GM21723 (cell line): ENCODE results near the gene GPRC5A.
"Not testable (repeated sequence)": the region's sequence is repeated elsewhere in the genome, so short reads cannot be mapped to it uniquely, and the experiment has no call there.

Experiments
- ATAC-seq: cut with Tn5 transposase; IDR thresholded peaks from one replicate; pipeline ENCODE4 v1.9.1; 2021; ENCODE audit warnings: mild to moderate bottlenecking, moderate library complexity; ENCODE audit not compliant: unreplicated experiment

Gene GPRC5A

DNA sequence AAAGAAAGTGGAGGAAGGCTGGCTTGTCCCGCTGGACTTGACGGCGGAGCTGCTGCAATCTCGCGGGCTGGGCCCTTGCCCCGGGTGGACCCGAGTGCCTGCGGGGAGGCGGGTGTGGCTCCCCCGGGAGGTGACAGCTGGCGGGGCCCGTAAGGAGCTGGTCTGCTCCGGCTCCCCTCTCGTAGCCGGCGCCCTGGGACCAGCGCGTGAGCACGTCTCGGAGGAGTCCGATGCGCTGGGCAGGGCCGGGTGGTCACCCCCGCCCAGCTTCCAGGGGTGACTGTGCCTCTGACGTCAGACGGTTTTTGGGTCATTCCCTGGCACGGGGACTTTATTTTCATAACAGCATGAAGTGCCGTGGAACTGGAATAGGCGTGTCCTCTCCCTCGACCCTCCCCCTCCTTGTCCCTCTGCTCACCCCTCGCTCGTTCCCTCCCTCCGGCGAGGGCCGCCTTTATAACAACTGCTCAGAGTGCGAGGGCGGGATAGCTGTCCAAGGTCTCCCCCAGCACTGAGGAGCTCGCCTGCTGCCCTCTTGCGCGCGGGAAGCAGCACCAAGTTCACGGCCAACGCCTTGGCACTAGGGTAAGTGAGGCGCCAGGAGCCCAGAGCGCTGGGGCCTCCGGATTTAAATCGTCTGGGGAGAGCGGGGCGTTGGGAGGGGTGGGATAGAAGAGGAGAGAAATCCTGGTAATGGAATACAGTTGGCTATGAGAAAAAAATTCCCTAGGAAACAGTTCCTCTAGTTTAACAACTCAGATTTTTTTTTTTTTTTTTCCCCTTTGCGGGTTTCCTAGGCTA, at the start of gene GPRC5A:
GPRC5A (plus strand) TSS at position 483 of the 801 bp plus-strand sequence. CDS start 16,688 bp downstream, outside the sequence.
- ATAC-seq, result no peak

DNA sequence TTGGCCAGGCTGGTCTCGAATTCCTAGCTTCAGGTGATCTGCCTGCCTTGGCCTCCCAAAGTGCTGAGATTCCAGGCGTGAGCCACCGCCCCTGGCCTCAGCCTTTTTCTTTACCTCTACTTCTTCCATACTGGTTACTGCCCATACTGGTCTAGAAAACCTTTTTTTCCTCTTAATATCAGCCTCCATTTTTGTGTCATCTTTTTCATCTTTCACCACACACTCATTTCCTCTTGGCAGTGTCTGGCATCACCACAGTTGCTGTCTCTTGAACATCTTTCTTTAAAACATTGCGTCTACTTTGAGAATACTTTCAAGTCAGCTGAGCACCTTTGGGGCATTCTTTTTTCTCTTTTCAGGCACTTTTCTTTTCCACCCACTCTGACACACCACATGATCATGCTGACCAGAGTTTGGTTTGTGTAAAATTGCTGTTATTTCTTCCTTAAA, 45.5 kb upstream of the GPRC5A start:
- no peak for ATAC-seq

DNA sequence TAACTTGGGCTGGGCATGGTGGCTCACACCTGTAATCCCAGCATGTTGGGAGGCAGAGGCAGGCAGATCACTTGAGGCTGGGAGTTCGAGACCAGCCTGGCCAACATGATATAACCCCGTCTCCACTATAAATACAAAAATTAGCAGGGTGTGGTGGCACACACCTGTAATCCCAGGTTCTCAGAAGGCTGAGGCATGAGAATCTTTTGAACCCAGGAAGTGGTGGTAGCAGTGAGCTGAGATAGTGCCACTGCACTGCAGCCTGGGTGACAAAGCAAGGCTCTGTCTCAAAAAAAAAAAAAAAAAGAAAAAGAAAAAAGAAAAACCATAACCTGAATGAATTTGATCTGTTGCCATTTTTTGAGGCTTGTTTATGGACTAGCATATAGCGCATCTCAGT, 44.6 kb upstream of the GPRC5A start:
- not testable (repeated sequence) for ATAC-seq

DNA sequence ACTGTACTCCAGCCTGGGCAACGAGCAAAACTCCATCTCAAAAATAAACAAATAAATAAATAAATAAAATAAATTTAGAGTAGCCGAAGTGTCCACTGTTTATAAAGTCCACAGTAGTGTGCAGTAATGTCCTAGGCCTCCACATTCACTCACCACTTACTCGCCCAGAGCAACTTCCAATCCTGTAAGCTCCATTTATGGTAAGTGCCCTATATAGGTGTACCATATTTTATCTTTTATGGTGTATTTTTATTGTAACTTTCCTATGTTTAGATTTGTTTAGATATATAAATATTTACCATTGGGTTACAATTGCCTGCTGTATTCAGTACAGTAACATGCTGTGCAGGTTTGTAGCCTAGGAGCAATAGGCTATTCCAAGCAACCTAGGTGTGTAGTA, 37.9 kb upstream of the GPRC5A start:
- ATAC-seq, result no peak

- no peak for ATAC-seq
Observed at GRCh38 chr12:12859690-12860089, 31.7 kb upstream of the GPRC5A start.

DNA sequence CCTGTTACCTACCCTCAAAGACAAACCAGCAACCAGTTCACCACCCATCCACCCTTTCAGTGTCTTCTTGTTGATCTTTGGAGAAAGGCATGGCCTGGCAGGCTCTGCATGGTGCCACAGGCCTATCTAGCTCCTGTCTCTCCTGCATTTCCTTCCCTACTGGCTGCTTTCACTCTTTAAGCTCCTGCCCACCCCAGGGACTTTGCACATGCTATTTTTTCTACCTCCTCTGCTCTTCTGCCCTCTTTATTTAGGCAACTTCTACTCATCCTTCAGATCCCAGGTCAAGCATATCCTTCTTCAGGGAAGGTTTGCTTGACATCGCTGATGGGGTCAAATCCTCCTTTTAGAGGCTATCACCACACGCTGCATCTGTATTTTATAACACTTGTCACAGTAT, 27.1 kb upstream of the GPRC5A start:
- no peak for ATAC-seq

DNA sequence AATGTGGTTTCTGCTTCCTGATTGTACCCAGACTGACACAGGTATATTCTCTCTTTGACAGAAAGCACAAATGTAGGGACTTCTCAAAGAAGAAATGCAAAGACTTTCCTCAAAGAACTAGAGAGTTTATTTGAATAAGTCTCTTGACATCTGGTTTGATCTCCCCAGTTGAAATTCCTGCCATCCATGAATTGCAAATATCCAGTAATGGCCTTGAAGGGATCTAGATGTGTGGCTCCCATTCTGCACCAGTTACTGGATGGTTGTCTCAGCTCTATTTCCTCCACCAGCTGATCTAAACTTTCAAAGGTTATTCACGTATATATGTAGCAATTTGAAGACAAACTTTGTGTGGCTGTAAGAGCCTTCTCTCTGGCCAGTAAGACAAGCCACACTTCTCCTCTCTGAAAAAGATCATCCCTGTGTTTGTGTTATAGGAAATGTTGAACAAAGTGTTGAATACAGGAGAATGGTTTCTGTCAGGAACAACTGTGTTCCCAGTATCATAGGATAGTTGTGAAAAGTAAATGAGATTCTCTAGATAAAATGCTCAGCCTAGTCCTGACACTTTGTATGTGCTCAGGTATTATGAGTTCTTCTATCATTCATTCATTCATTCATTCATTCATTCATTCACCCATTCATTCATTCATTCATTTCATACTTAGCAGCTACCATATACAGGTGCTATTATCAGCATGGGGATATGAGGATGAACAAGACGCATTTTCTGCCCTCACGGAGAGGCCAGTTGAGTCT, 22.7 kb upstream of the GPRC5A start:
- no peak for ATAC-seq

GRCh38 chr12:12870465-12870864, 20.9 kb upstream of the GPRC5A start:
- no peak for ATAC-seq

DNA sequence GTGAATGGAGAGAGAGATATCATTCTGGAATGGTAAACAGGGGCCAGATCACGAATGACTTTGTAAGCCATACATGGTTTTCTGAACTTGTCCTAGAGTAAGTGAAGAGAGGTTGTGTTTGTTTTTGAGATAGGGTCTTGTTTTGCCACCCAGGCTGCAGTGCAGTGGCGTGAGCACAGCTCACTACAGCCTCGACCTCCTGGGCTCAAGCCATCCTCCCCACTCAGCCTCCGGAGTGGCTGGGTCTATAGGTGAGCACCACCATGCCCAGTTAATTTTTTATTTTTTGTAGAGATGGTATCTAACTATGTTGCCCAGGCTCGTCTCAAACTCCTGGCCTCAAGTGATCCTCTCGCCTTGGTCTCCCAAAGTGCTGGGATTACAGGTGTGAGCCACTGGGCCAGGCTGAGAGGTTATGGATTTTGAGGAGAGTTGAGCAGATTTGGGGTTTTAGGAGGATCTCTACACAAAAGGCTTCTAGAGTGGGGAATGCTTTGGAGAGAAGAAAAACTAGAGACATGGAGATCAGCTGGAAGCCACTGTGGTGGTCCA, 19.7 kb upstream of the GPRC5A start:
- no peak for ATAC-seq

- no peak for ATAC-seq
Observed at GRCh38 chr12:12872139-12872933, 19.0 kb upstream of the GPRC5A start.

DNA sequence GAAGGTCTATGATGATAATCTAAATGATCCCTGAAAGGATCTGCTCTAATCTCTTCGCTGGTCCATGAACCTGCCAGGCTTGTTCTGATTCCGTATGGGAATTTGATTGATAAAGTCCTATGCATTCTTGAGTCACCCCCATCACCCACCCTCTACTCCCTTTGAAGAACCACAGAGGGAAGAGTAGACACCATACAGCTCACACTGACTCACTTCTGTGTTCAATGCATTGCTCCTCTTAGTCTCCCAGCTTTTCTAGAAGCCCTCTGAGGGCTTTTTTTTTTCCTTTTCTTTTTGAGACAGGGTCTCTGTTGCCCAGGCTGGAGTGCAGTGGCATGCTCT, 18.5 kb upstream of the GPRC5A start:
- no peak for ATAC-seq

DNA sequence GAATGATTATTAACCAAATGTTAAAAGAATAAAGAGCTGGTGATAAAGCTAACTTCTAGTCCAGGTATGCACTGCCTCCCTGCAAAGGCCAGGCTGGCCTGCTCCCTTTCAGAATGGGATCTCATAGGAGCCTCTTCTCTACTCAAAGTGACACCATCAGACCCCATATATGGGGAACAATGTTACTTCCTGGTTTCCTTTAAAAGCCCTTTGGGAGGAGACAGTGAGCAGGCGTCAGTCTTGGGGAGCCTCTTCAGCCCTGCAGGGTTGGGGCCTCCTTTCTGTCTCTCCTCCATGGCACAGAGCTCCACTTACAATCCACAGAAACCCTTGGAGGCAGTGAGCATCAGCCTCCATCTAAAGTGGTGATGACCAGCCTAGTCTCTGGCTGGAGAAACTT, 17.3 kb upstream of the GPRC5A start:
- ATAC-seq, result no peak

DNA sequence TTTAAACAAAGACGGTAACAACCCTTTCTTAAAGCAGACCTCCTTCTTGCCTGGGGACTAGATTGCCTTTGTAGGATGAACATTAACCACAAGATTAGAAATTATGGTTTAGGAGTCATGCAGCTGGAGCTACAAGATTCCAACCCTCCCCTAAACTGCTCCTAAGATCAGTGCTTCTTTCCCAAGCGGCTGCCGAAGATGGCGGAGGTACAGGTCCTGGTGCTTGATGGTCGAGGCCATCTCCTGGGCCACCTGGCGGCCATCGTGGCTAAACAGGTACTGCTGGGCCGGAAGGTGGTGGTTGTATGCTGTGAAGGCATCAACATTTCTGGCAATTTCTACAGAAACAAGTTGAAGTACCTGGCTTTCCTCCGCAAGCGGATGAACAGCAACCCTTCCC, 16.1 kb upstream of the GPRC5A start:
- ATAC-seq, result not testable (repeated sequence)

GRCh38 chr12:12877153-12877768, 14.1 kb upstream of the GPRC5A start:
- ATAC-seq, result no peak

DNA sequence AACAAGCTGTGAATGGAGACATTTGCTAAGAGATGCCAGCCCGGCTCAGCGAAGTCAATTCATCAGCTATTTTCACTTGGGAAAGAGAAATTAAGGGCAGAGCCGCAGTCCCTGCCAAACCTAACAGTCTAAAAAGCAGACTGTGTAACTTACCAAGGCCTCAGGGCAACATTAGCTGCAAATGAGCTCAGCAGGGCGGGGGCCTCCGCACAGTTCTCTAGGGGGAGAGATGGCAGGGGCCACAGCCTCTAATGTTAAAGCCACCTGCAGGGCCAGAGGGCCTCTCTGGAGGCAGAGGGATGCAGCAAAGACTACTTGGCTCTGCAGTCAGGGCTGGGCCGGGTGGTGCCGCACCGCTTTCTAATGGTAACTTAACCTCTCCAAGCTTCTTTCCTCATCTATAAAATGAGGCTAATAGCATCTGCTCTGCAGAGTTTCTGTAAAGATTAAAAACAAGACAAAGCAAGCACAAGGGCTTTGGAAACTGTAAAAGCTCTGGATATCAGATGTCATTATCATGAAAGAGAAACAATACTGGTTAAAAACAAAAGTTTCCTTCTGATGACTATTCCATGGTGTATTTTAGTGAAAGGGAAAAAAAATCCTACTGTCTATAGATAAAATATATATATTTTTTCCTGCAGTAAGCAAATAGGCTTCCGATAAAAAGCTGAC, 13.4 kb upstream of the GPRC5A start:
- no peak for ATAC-seq

GRCh38 chr12:12880537-12880936, 10.8 kb upstream of the GPRC5A start:
- no peak for ATAC-seq

GRCh38 chr12:12881151-12881909, 10.0 kb upstream of the GPRC5A start:
- no peak for ATAC-seq

DNA sequence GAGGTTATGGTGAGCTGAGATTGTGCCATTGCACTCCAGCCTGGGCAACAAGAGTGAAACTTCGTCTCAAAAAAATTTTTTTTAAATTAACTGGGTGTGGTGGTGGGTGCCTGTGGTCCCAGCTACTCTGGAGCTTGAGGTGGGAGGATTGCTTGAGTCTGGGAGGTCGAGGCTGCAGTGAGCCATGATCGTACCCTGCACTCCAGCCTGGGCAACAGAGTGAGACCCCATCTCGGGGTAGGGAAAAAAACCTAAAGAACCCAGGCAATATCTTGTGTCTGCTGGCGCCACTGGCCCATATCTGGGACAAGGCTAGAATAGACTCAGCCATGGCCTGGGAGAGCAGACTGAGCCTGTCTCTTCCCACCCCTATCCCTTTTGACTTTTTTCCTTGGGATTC, 9.1 kb upstream of the GPRC5A start:
- no peak for ATAC-seq

DNA sequence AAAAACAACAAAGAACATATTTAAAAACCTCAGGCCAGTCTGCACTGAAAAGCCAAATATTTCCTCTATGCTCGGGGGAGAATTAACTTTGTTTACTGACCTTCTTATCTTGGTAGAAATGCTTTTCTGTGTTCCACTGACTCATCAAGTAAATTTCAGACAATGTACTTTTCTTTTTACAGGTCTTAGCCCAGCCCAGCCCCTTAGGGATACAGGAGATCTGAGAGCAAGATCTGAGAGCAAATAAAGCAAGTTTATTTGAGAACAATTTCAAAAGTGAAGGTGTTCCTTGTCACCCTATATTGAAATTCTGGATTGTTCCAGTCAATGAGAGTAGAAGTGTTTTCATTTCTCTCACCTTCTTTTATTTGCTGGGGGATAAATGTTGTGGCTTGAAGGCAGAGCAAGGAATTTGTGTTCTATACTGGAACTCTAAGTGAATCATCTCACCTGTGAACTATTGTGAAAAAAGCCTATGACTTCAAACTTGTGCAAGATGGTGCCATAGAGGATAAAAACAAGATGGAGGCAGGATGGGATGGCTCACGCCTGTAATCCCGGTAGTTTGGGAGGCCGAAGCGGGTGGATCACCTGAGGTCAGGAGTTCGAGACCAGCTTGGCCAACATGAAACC, 7.9 kb upstream of the GPRC5A start:
- no peak for ATAC-seq
